ENCODE measurements around the gene IL17RA. TPM values are rescaled to one million over a fixed set of nuclear protein-coding genes. Genes with fewer than 3 reads are reported as not detected.

Gene IL17RA
- total RNA-seq, 4 donors from 2014 or later = 17.8 to 24.6 (median 20.0) TPM

GRCh38 chr22:17106785-17107546 lies 22.2 kb downstream of the IL17RA start:
- no peak overlapping the region for H3K4me3 ChIP-seq
- peaks cover 0 to 5% (median 0%) of the 10 kb centered on the region in 4 donors for H3K4me1 ChIP-seq
- DNase-seq (ENCODE audit: low spot score in 2 of 2) = no peak
- WGBS, 2 donors = 81 to 82% methylated on average over 15 of the region's 15 CpGs
- peaks cover 0 to 94% (median 44%) of the 10 kb centered on the region in 3 donors for H3K36me3 ChIP-seq
- TF ChIP-seq EP300 (IDR thresholded peaks at IDR 0.05) (peak in 1 of 2 donors; percentile 84), POLR2A (IDR thresholded peaks at IDR 0.05) (no peak)
- no peaks in the 10 kb centered on the region for H3K9me3 ChIP-seq
- H3K27me3 ChIP-seq = no peaks in the 10 kb centered on the region
- no peak overlapping the region for H3K27ac ChIP-seq

GRCh38 chr22:17107547-17107810 lies 22.7 kb downstream of the IL17RA start:
- Histone ChIP-seq H3K4me3 (no peak overlapping the region), H3K36me3 (peaks cover 0 to 89% (median 39%) of the 10 kb centered on the region in 3 donors), H3K4me1 (peaks cover 0 to under 1% (median 0%) of the 10 kb centered on the region in 4 donors), H3K27ac (no peak overlapping the region), H3K27me3 (no peaks in the 10 kb centered on the region), H3K9me3 (no peaks in the 10 kb centered on the region)
- DNase-seq (ENCODE audit: low spot score in 2 of 2) = no peak
- TF ChIP-seq EP300 (IDR thresholded peaks at IDR 0.05) = no peak
- TF ChIP-seq POLR2A (IDR thresholded peaks at IDR 0.05) = no peak
- TF ChIP-seq CTCF (IDR thresholded peaks at IDR 0.05) = no peak
- 76 to 90% methylated on average over 4 to 6 of the region's 6 CpGs for WGBS, 2 donors

- no peak overlapping the region for H3K27ac ChIP-seq
- peaks cover 0 to 79% (median 38%) of the 10 kb centered on the region in 3 donors for H3K36me3 ChIP-seq
- DNase-seq (ENCODE audit: low spot score in 2 of 2) = no peak
- H3K4me3 ChIP-seq = no peak overlapping the region
- no peaks in the 10 kb centered on the region for H3K4me1 ChIP-seq
- WGBS, 2 donors = 91 to 97% methylated on average over 23 to 43 of the region's 66 CpGs
- H3K27me3 ChIP-seq = no peaks in the 10 kb centered on the region
- no peaks in the 10 kb centered on the region for H3K9me3 ChIP-seq
- no peak for TF ChIP-seq CTCF (IDR thresholded peaks at IDR 0.05)
- no peak for TF ChIP-seq POLR2A (IDR thresholded peaks at IDR 0.05)
- TF ChIP-seq EP300 (IDR thresholded peaks at IDR 0.05) = no peak
Measured at GRCh38 chr22:17108256-17109112, 23.7 kb downstream of the IL17RA start.

- Histone ChIP-seq H3K4me1 (no peaks in the 10 kb centered on the region), H3K27ac (no peak overlapping the region), H3K4me3 (no peak overlapping the region), H3K9me3 (no peaks in the 10 kb centered on the region), H3K27me3 (no peaks in the 10 kb centered on the region), H3K36me3 (peaks cover 0 to 75% (median 38%) of the 10 kb centered on the region in 3 donors)
- TF ChIP-seq EP300 (IDR thresholded peaks at IDR 0.05) = no peak
- TF ChIP-seq CTCF (IDR thresholded peaks at IDR 0.05) = no peak
- no peak for TF ChIP-seq POLR2A (IDR thresholded peaks at IDR 0.05)
- 84% methylated on average over 17 to 37 of the region's 42 CpGs for WGBS, 2 donors
- no peak for DNase-seq (ENCODE audit: low spot score in 2 of 2)
Measured at GRCh38 chr22:17109113-17109865, 24.5 kb downstream of the IL17RA start.

GRCh38 chr22:17109976-17110375 lies 25.2 kb downstream of the IL17RA start:
- Histone ChIP-seq H3K36me3 (peaks cover 0 to 68% (median 38%) of the 10 kb centered on the region in 3 donors), H3K4me1 (no peaks in the 10 kb centered on the region), H3K27ac (no peak overlapping the region), H3K27me3 (no peaks in the 10 kb centered on the region), H3K9me3 (no peaks in the 10 kb centered on the region), H3K4me3 (no peak overlapping the region)
- no peak for TF ChIP-seq CTCF (IDR thresholded peaks at IDR 0.05)
- TF ChIP-seq EP300 (IDR thresholded peaks at IDR 0.05) = no peak
- no peak for TF ChIP-seq POLR2A (IDR thresholded peaks at IDR 0.05)
- WGBS, 2 donors = 86 to 89% methylated on average over 16 of the region's 16 CpGs
- DNase-seq (ENCODE audit: low spot score in 2 of 2) = no peak

Data from tibial nerve (tissue), 4 donors.